Endothelial cell (in vitro differentiated cells): ENCODE data around the gene ZHX3. TPM values are rescaled to one million over a fixed set of nuclear protein-coding genes. Genes with fewer than 3 reads are reported as not detected.

ENCODE experiments used
- DNase-seq: peaks from one replicate; pipeline ENCODE4 v3.0.0; 2021; ENCODE audit warnings: low spot score
- H3K27ac Mint-ChIP-seq: one replicate; pipeline ENCODE4 v1.8.0; 2021; ENCODE audit warnings: mixed read lengths, inconsistent platforms; ENCODE audit not compliant: unreplicated experiment
- H3K27me3 Mint-ChIP-seq: one replicate; pipeline ENCODE4 v1.8.0; 2021; ENCODE audit warnings: mild to moderate bottlenecking, moderate library complexity, mixed read lengths, inconsistent platforms; ENCODE audit not compliant: unreplicated experiment
- H3K36me3 Mint-ChIP-seq: one replicate; pipeline ENCODE4 v1.8.0; 2021; ENCODE audit warnings: mild to moderate bottlenecking, low read depth, mixed read lengths, inconsistent platforms; ENCODE audit not compliant: unreplicated experiment
- H3K4me1 Mint-ChIP-seq: one replicate; pipeline ENCODE4 v1.8.0; 2021; ENCODE audit warnings: mild to moderate bottlenecking, mixed read lengths, inconsistent platforms; ENCODE audit not compliant: unreplicated experiment
- H3K4me3 Mint-ChIP-seq: one replicate; pipeline ENCODE4 v1.8.0; 2021; ENCODE audit warnings: mild to moderate bottlenecking, mixed read lengths, inconsistent platforms; ENCODE audit not compliant: unreplicated experiment
- H3K9me3 Mint-ChIP-seq: one replicate; pipeline ENCODE4 v1.8.0; 2021; ENCODE audit warnings: mixed read lengths, inconsistent platforms; ENCODE audit not compliant: unreplicated experiment
- total RNA-seq: library from RNA; stranded (reverse); fragmentation: NEBNext Ultra II Directional; extraction: Animal tissue kit (Norgen Biotek cat#: 25700); gene quantifications from one replicate; pipeline ENCODE4 v1.2.1, GENCODE V29; 2021; ENCODE audit not compliant: unreplicated experiment
- TF ChIP-seq, protein P1 (sequence below): fragments of 200-600 bp; sonication (generic); IDR thresholded peaks from one replicate; pipeline ENCODE4 v1.5.0; 2021; ENCODE audit warnings: antibody characterized with exemption; ENCODE audit not compliant: unreplicated experiment

ZHX3 gene
- total RNA-seq, 1 donor from 2014 or later, result 20.9 TPM

GRCh38 chr20:41276317-41276751 is 41.2 kb downstream of the ZHX3 start:
- H3K9me3 Mint-ChIP-seq, result no peaks in the 10 kb centered on the region
- DNase-seq, result no peak

DNA sequence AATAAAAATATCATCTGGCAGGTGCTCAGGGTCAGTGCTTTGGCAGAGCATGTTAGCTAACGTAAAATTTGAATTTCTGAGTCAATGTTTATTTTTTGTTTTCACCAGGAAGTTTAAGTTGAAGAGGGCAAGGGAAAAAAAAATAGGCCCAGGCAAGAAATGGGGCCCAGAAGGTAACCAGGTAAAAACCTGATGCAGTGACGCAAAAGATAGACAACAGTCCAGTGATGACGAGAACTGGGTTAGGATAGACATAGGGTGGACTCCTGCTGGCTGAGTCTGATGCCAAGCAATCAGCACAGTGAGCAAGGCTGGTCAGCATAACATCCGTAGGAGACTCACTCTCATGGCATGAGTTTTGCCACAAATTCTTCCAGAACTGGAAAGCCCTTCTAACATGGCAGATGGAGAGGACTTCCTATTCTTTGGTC is 42.2 kb downstream of the ZHX3 start:
- Mint-ChIP-seq H3K9me3 (no peaks in the 10 kb centered on the region), H3K36me3 (no peaks in the 10 kb centered on the region), H3K27me3 (peaks cover 3% of the 10 kb centered on the region), H3K4me1 (peaks cover 13% of the 10 kb centered on the region), H3K27ac (no peak overlapping the region), H3K4me3 (no peak overlapping the region)
- no peak for DNase-seq
- TF ChIP-seq, protein P1, sequence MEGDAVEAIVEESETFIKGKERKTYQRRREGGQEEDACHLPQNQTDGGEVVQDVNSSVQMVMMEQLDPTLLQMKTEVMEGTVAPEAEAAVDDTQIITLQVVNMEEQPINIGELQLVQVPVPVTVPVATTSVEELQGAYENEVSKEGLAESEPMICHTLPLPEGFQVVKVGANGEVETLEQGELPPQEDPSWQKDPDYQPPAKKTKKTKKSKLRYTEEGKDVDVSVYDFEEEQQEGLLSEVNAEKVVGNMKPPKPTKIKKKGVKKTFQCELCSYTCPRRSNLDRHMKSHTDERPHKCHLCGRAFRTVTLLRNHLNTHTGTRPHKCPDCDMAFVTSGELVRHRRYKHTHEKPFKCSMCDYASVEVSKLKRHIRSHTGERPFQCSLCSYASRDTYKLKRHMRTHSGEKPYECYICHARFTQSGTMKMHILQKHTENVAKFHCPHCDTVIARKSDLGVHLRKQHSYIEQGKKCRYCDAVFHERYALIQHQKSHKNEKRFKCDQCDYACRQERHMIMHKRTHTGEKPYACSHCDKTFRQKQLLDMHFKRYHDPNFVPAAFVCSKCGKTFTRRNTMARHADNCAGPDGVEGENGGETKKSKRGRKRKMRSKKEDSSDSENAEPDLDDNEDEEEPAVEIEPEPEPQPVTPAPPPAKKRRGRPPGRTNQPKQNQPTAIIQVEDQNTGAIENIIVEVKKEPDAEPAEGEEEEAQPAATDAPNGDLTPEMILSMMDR, result no peak

More at GRCh38 chr20:41276317-41276751, 41.2 kb downstream of the ZHX3 start:
- Mint-ChIP-seq H3K4me1 (peaks cover 13% of the 10 kb centered on the region), H3K27ac (no peak overlapping the region), H3K27me3 (peaks cover 3% of the 10 kb centered on the region), H3K36me3 (no peaks in the 10 kb centered on the region), H3K4me3 (no peak overlapping the region)
- TF ChIP-seq, protein P1, result no peak

DNA sequence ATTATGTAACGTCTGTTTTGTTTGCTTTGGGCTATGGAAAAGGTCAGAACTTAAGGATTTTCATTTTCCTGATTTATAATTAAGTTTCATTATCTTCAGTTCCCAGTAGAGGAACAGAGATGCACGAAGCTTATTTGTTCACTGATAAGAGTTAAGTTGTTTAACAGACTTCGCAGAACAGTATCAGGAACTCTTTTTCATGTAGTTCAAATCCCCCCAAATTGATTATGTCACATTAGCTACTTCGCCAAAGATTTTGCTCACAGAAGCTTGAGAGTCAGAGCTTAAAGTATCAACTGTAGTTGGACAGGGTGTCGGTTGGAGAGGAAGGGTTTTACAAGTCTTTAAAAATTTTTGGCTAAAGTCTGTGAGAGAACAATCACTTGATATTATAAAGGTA is 43.4 kb downstream of the ZHX3 start:
- Mint-ChIP-seq H3K9me3 (no peaks in the 10 kb centered on the region), H3K4me3 (no peak overlapping the region), H3K27ac (no peak overlapping the region), H3K27me3 (peaks cover 3% of the 10 kb centered on the region), H3K4me1 (peaks cover 4% of the 10 kb centered on the region), H3K36me3 (no peaks in the 10 kb centered on the region)
- TF ChIP-seq, protein P1, result no peak
- no peak for DNase-seq

DNA sequence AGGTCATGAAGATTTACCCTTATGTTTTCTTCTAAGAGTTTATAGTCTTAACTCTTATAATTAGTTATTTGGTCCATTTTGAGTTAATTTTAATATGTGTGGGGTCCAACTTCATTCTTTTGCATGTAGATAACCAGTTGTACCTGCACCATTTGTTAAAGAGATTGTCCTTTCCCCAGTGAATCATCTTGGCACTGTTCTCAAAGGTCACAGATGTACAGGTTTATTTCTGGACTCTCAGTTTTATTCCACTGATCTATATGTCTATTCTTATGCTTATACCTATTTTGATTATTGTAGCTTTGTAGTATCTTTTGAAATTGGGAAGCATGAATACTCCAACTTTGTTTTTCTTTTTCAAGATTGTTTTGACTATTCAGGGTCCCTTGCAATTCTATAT is 44.1 kb downstream of the ZHX3 start:
- Mint-ChIP-seq H3K4me1 (peaks cover 3% of the 10 kb centered on the region), H3K36me3 (no peaks in the 10 kb centered on the region), H3K9me3 (no peaks in the 10 kb centered on the region), H3K27ac (no peak overlapping the region), H3K4me3 (no peak overlapping the region), H3K27me3 (peaks cover 3% of the 10 kb centered on the region)
- DNase-seq, result no peak
- TF ChIP-seq, protein P1, result no peak

DNA sequence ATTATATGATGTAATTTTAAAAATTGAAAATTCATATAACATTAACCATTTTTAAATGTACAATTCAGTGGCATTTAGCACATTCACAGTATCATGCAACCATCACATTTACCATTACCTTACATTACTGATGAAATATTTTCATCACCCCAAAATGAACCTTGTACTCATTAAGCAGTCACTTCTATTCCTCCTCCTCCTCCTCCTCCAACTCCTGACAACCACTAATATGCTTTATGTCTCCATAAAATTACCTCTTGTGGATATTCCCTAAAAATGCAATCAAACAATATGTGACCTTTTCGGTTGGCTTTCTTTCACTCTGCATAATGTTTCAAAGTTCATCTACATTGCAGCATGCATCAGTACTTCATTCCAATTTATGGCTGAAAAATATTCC is 45.2 kb downstream of the ZHX3 start:
- DNase-seq, result no peak
- TF ChIP-seq, protein P1, result no peak
- Mint-ChIP-seq H3K4me3 (no peak overlapping the region), H3K4me1 (peaks cover 3% of the 10 kb centered on the region), H3K9me3 (no peaks in the 10 kb centered on the region), H3K27ac (no peak overlapping the region), H3K36me3 (peaks cover 1% of the 10 kb centered on the region), H3K27me3 (peaks cover 3% of the 10 kb centered on the region)
